Measurements from ENCODE around the gene TEX13D. TPM values are rescaled to one million over a fixed set of nuclear protein-coding genes. Genes with fewer than 3 reads are reported as not detected.

The TEX13D gene
- total RNA-seq, 1 experiment from 2014 or later = not detected

DNA sequence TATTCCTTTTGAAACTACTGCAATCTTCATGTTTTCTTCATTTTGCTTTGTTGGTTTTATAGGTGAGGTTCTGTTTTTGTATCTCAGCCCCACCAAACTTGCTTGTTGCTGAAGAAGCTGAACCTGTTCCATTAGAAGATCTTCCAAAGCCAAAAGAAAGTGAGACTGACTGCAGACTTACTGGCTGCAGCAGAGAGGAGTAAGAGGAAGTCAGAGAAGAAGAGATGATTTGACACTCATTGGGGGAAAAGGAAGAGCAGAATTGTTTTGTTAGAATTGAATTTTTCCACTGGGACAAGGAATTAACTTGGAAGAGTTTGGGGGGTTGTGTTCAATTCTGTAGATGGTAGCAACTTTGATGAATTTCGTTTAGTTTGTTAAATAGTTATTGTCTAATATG lies 3.1 kb downstream of the TEX13D start:
- DNase-seq (no peak), ATAC-seq (no peak)
- H3K27me3 ChIP-seq (ENCODE audit: low read length) = no peaks in the 10 kb centered on the region
- no peaks in the 10 kb centered on the region for H3K36me3 ChIP-seq (ENCODE audit: low read depth, low read length)
- ChIA-PET CTCF (no interaction called here), POLR2A (ENCODE audit: unreplicated experiment) (no interaction called here)
- H3K4me3 ChIP-seq (ENCODE audit: low read length) = no peak overlapping the region
- H3K9ac ChIP-seq (ENCODE audit: low read length) = no peak overlapping the region
- H3K4me2 ChIP-seq (ENCODE audit: low read length) = no peak overlapping the region
- TF ChIP-seq EZH2phosphoT487 (IDR thresholded peaks at IDR 0.05; ENCODE audit: borderline replicate concordance, low read length) = no peak
- no peak for TF ChIP-seq EZH2 (IDR thresholded peaks at IDR 0.05; ENCODE audit: low read length, unreplicated experiment)
- TF ChIP-seq CTCF (conservative IDR thresholded peaks at IDR 0.05; ENCODE audit: low read depth, low read length) = no peak
- H4K20me1 ChIP-seq (ENCODE audit: low read length) = no peaks in the 10 kb centered on the region
- H2AFZ ChIP-seq (ENCODE audit: low read length) = no peak overlapping the region
- H3K9me3 ChIP-seq (ENCODE audit: low read length) = no peaks in the 10 kb centered on the region
- no peak overlapping the region for H3K27ac ChIP-seq (ENCODE audit: low read length)
- H3K79me2 ChIP-seq (ENCODE audit: low read length) = no peaks in the 10 kb centered on the region
- intact Hi-C loops (cut with micrococcal nuclease) = no loop called here
- H3K9me2 ChIP-seq (replicated peaks; ENCODE audit: low read length) = no peaks in the 10 kb centered on the region
- no peaks in the 10 kb centered on the region for H3K4me1 ChIP-seq (ENCODE audit: insufficient read depth, low read length)
- BruUV-seq (replicated peaks) = no TSS peak
- H3F3A ChIP-seq (ENCODE audit: low read length, unreplicated experiment) = no peaks in the 10 kb centered on the region

DNA sequence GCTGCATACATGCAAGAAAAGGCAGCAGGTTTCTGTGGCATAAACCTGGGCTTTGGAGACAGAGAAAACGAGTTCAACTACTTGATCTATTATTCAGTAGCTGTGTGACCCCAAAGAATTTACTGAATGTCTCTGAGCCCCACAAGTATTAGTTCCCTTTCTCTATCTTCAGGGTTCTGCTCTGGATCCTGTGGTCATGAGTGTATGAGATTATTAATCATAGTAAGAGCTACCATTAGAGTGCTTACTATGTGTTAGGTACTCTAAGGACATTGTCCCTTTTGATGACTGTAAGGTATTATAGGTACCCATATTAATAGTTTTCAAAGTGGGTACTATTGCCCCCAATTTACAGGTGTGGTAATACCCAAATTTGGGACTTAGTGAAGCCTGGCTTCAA lies 5.5 kb downstream of the TEX13D start:
- DNase-seq = no peak
- ATAC-seq = no peak
- CTCF ChIA-PET = no interaction called here
- H3K9me2 ChIP-seq (replicated peaks; ENCODE audit: low read length) = no peaks in the 10 kb centered on the region
- H4K20me1 ChIP-seq (ENCODE audit: low read length) = no peaks in the 10 kb centered on the region
- H3F3A ChIP-seq (ENCODE audit: low read length, unreplicated experiment) = no peaks in the 10 kb centered on the region
- POLR2A ChIA-PET (ENCODE audit: unreplicated experiment) = no interaction called here
- H3K4me1 ChIP-seq (ENCODE audit: insufficient read depth, low read length) = no peaks in the 10 kb centered on the region
- no peak overlapping the region for H3K9ac ChIP-seq (ENCODE audit: low read length)
- no peaks in the 10 kb centered on the region for H3K9me3 ChIP-seq (ENCODE audit: low read length)
- no peaks in the 10 kb centered on the region for H3K36me3 ChIP-seq (ENCODE audit: low read depth, low read length)
- intact Hi-C loops (cut with micrococcal nuclease) = no loop called here
- H3K4me2 ChIP-seq (ENCODE audit: low read length) = no peak overlapping the region
- BruUV-seq (replicated peaks) = no TSS peak
- no peak overlapping the region for H3K27ac ChIP-seq (ENCODE audit: low read length)
- H3K27me3 ChIP-seq (ENCODE audit: low read length) = no peaks in the 10 kb centered on the region
- no peaks in the 10 kb centered on the region for H3K79me2 ChIP-seq (ENCODE audit: low read length)
- no peak overlapping the region for H3K4me3 ChIP-seq (ENCODE audit: low read length)
- H2AFZ ChIP-seq (ENCODE audit: low read length) = no peak overlapping the region
- no peak for TF ChIP-seq EZH2 (IDR thresholded peaks at IDR 0.05; ENCODE audit: low read length, unreplicated experiment)

GRCh38 chrX:124338733-124339514 lies 6.5 kb downstream of the TEX13D start:
- Histone ChIP-seq H4K20me1 (ENCODE audit: low read length) (no peaks in the 10 kb centered on the region), H3K9me3 (ENCODE audit: low read length) (no peaks in the 10 kb centered on the region), H3K4me3 (ENCODE audit: low read length) (no peak overlapping the region), H2AFZ (ENCODE audit: low read length) (no peak overlapping the region), H3K27me3 (ENCODE audit: low read length) (no peaks in the 10 kb centered on the region), H3K9me2 (replicated peaks; ENCODE audit: low read length) (no peaks in the 10 kb centered on the region), H3K4me2 (ENCODE audit: low read length) (no peak overlapping the region), H3K9ac (ENCODE audit: low read length) (no peak overlapping the region), H3K27ac (ENCODE audit: low read length) (no peak overlapping the region), H3K4me1 (ENCODE audit: insufficient read depth, low read length) (no peaks in the 10 kb centered on the region), H3F3A (ENCODE audit: low read length, unreplicated experiment) (no peaks in the 10 kb centered on the region), H3K79me2 (ENCODE audit: low read length) (no peaks in the 10 kb centered on the region), H3K36me3 (ENCODE audit: low read depth, low read length) (no peaks in the 10 kb centered on the region)
- intact Hi-C loops (cut with micrococcal nuclease) = no loop called here
- no TSS peak for BruUV-seq (replicated peaks)
- CTCF ChIA-PET = no interaction called here
- POLR2A ChIA-PET (ENCODE audit: unreplicated experiment) = no interaction called here
- DNase-seq (no peak), ATAC-seq (no peak)
- TF ChIP-seq EZH2 (IDR thresholded peaks at IDR 0.05; ENCODE audit: low read length, unreplicated experiment) (no peak), CTCF (conservative IDR thresholded peaks at IDR 0.05; ENCODE audit: low read depth, low read length) (no peak), EZH2phosphoT487 (IDR thresholded peaks at IDR 0.05; ENCODE audit: borderline replicate concordance, low read length) (no peak)

All from PC-3 (cell line).